ENCODE results near the gene CASP6.

DNA sequence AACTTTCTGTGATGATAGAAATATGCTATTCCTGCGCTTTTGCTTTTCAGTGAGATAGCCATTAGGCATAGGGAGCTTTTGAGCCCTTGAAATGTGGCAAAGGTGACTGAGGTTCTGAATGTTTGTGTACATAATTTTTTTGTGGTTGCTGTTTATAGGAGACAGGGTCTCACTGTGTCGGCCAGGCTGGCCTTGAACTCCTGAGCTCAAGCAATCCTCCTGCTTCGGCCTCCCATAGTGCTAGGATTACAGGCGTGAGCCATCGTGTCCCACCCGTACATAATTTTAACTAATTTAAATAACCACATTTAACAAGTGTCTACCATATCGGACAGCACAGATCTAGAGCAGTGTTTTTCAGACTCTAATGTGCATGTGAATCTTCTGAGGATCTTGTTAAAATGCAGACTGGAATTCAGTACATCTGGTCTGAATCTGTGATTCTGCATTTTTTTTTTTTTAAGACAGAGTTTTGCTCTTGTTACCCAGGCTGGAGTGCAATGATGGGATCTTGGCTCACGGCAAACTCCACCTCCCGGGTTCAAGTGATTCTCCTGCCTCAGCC, 45.3 kb downstream of the CASP6 start:
- TF ChIP-seq, protein P1, sequence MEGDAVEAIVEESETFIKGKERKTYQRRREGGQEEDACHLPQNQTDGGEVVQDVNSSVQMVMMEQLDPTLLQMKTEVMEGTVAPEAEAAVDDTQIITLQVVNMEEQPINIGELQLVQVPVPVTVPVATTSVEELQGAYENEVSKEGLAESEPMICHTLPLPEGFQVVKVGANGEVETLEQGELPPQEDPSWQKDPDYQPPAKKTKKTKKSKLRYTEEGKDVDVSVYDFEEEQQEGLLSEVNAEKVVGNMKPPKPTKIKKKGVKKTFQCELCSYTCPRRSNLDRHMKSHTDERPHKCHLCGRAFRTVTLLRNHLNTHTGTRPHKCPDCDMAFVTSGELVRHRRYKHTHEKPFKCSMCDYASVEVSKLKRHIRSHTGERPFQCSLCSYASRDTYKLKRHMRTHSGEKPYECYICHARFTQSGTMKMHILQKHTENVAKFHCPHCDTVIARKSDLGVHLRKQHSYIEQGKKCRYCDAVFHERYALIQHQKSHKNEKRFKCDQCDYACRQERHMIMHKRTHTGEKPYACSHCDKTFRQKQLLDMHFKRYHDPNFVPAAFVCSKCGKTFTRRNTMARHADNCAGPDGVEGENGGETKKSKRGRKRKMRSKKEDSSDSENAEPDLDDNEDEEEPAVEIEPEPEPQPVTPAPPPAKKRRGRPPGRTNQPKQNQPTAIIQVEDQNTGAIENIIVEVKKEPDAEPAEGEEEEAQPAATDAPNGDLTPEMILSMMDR (IDR thresholded peaks at IDR 0.05): no peak
- no peak for TF ChIP-seq POLR2A (IDR thresholded peaks at IDR 0.05)
